ENCODE results near the gene LAGE3. TPM values are rescaled to one million over a fixed set of nuclear protein-coding genes. Genes with fewer than 3 reads are reported as not detected.

Gene LAGE3
- total RNA-seq, 2 donors from 2014 or later = 29.5 to 34.1 TPM

- TF ChIP-seq CTCF (conservative IDR thresholded peaks at IDR 0.05) = no peak
Observed at GRCh38 chrX:154462396-154462795, 16.7 kb downstream of the LAGE3 start.

GRCh38 chrX:154460326-154460725 lies 18.8 kb downstream of the LAGE3 start:
- peaks cover 8% of the 10 kb centered on the region for H3K36me3 Mint-ChIP-seq (ENCODE audit: low read depth)
- peaks cover 3% of the 10 kb centered on the region for H3K27me3 Mint-ChIP-seq (ENCODE audit: insufficient read depth)
- peak overlapping the region; percentile 70 for H3K4me3 Mint-ChIP-seq
- no peak overlapping the region for H3K27ac ChIP-seq (ENCODE audit: low read depth, low read length)
- H3K27me3 ChIP-seq (ENCODE audit: control insufficient read depth, insufficient read depth, low read length, poor library complexity, severe bottlenecking) = no peaks in the 10 kb centered on the region
- no peak overlapping the region for H3K9ac ChIP-seq (ENCODE audit: extremely low read depth, low read length, poor library complexity, severe bottlenecking)
- TF ChIP-seq CTCF (conservative IDR thresholded peaks at IDR 0.05) = peak; percentile 23
- no peaks in the 10 kb centered on the region for H3K36me3 ChIP-seq (ENCODE audit: control insufficient read depth, insufficient read depth, low read length)
- no peak overlapping the region for H3K4me3 ChIP-seq (ENCODE audit: low read length)
- peaks cover 61% of the 10 kb centered on the region for H3K9me3 Mint-ChIP-seq
- no peak overlapping the region for H3K27ac Mint-ChIP-seq
- H3K4me1 ChIP-seq (ENCODE audit: control insufficient read depth, insufficient read depth, low read length) = no peaks in the 10 kb centered on the region
- WGBS, 2 experiments (ENCODE audit: insufficient coverage in 1 of 2, insufficient read length in 1 of 2) = 90 to 95% methylated on average over 4 to 26 of the region's 26 CpGs
- H3K9me3 ChIP-seq (ENCODE audit: control insufficient read depth, low read length) = no peaks in the 10 kb centered on the region
- no peaks in the 10 kb centered on the region for H3K4me1 Mint-ChIP-seq
- no peak for DNase-seq

More at GRCh38 chrX:154462396-154462795, 16.7 kb downstream of the LAGE3 start:
- Histone ChIP-seq H3K36me3 (ENCODE audit: control insufficient read depth, insufficient read depth, low read length) (no peaks in the 10 kb centered on the region), H3K27ac (ENCODE audit: low read depth, low read length) (no peak overlapping the region), H3K4me3 (ENCODE audit: low read length) (no peak overlapping the region), H3K9ac (ENCODE audit: extremely low read depth, low read length, poor library complexity, severe bottlenecking) (no peak overlapping the region), H3K9me3 (ENCODE audit: control insufficient read depth, low read length) (no peaks in the 10 kb centered on the region), H3K27me3 (ENCODE audit: control insufficient read depth, insufficient read depth, low read length, poor library complexity, severe bottlenecking) (no peaks in the 10 kb centered on the region), H3K4me1 (ENCODE audit: control insufficient read depth, insufficient read depth, low read length) (no peaks in the 10 kb centered on the region)
- WGBS, 2 experiments (ENCODE audit: insufficient coverage in 1 of 2, insufficient read length in 1 of 2) = 97% methylated on average over 7 of the region's 8 CpGs; no CpG with 5 or more reads in 1 of the 2 experiments
- Mint-ChIP-seq H3K27ac (no peak overlapping the region), H3K36me3 (ENCODE audit: low read depth) (peaks cover 8% of the 10 kb centered on the region), H3K4me1 (no peaks in the 10 kb centered on the region), H3K27me3 (ENCODE audit: insufficient read depth) (peaks cover 1% of the 10 kb centered on the region), H3K4me3 (no peak overlapping the region), H3K9me3 (peaks cover 54% of the 10 kb centered on the region)
- no peak for DNase-seq

- Mint-ChIP-seq H3K27ac (no peak overlapping the region), H3K4me3 (peak overlapping the region; percentile 70), H3K36me3 (ENCODE audit: low read depth) (peaks cover 8% of the 10 kb centered on the region), H3K4me1 (no peaks in the 10 kb centered on the region), H3K27me3 (ENCODE audit: insufficient read depth) (peaks cover 3% of the 10 kb centered on the region), H3K9me3 (peaks cover 60% of the 10 kb centered on the region)
- Histone ChIP-seq H3K9me3 (ENCODE audit: control insufficient read depth, low read length) (no peaks in the 10 kb centered on the region), H3K36me3 (ENCODE audit: control insufficient read depth, insufficient read depth, low read length) (no peaks in the 10 kb centered on the region), H3K27me3 (ENCODE audit: control insufficient read depth, insufficient read depth, low read length, poor library complexity, severe bottlenecking) (no peaks in the 10 kb centered on the region), H3K27ac (ENCODE audit: low read depth, low read length) (peak overlapping the region; percentile 81), H3K4me3 (ENCODE audit: low read length) (peak overlapping the region; percentile 80), H3K4me1 (ENCODE audit: control insufficient read depth, insufficient read depth, low read length) (no peaks in the 10 kb centered on the region), H3K9ac (ENCODE audit: extremely low read depth, low read length, poor library complexity, severe bottlenecking) (no peak overlapping the region)
- TF ChIP-seq CTCF (conservative IDR thresholded peaks at IDR 0.05) = no peak
- no peak for DNase-seq
- 84 to 100% methylated on average over 2 to 14 of the region's 14 CpGs for WGBS, 2 experiments (ENCODE audit: insufficient coverage in 1 of 2, insufficient read length in 1 of 2)
Observed at GRCh38 chrX:154459832-154460231, 19.2 kb downstream of the LAGE3 start.
